LNCAP (cell line): Measurements from ENCODE around the gene PCDH12.
A peak's percentile ranks its signal among the peaks of the same experiment; 100 is the strongest.

Source experiments
- CTCF ChIP-seq: fragments of 450-650 bp; IDR thresholded peaks from 2 replicates; pipeline ENCODE4 v1.5.1; 2017; ENCODE audit warnings: mild to moderate bottlenecking

PCDH12 gene

GRCh38 chr5:141995656-141996055, 37.7 kb upstream of the PCDH12 start:
- no peak for TF ChIP-seq CTCF

- no peak for TF ChIP-seq CTCF
Observed at GRCh38 chr5:141994511-141995136, 36.6 kb upstream of the PCDH12 start.

- peak; percentile 89 for TF ChIP-seq CTCF
Observed at GRCh38 chr5:141992349-141992963, 34.5 kb upstream of the PCDH12 start.

GRCh38 chr5:141989720-141990119, 31.7 kb upstream of the PCDH12 start:
- TF ChIP-seq CTCF: no peak

- no peak for TF ChIP-seq CTCF
Observed at GRCh38 chr5:141986072-141986471, 28.1 kb upstream of the PCDH12 start.

GRCh38 chr5:141982626-141983025, 24.6 kb upstream of the PCDH12 start:
- no peak for TF ChIP-seq CTCF

- no peak for TF ChIP-seq CTCF
Observed at GRCh38 chr5:141978389-141978788, 20.4 kb upstream of the PCDH12 start.

GRCh38 chr5:141976176-141976575, 18.2 kb upstream of the PCDH12 start:
- TF ChIP-seq CTCF: no peak
